DOHH2 (cell line): ENCODE measurements around the gene TUBB6.

Experiments used
- H3F3A ChIP-seq: fragments of 200-600 bp; sonication (generic), shearing (Covaris generic); 2 replicates; pipeline ENCODE4 v1.6.0; 2016; ENCODE audit warnings: antibody characterized with exemption, mild to moderate bottlenecking; ENCODE audit not compliant: control insufficient read depth, insufficient read depth
- H3K27ac ChIP-seq: fragments of 200-600 bp; sonication (generic); 2 replicates; pipeline ENCODE4 v1.5.1; 2014; ENCODE audit warnings: low read depth, mild to moderate bottlenecking, low read length, moderate library complexity
- H3K27me3 ChIP-seq: fragments of 200-600 bp; sonication (generic); 2 replicates; pipeline ENCODE4 v1.6.1; 2014; ENCODE audit warnings: mild to moderate bottlenecking, low read length, mixed read lengths; ENCODE audit not compliant: control insufficient read depth
- H3K36me3 ChIP-seq: fragments of 200-600 bp; sonication (generic); 2 replicates; pipeline ENCODE4 v1.6.1; 2014; ENCODE audit warnings: mild to moderate bottlenecking, low read length, moderate library complexity, mixed read lengths; ENCODE audit not compliant: control insufficient read depth
- H3K4me1 ChIP-seq: fragments of 200-600 bp; sonication (generic); 2 replicates; pipeline ENCODE4 v1.6.1; 2014; ENCODE audit warnings: mild to moderate bottlenecking, low read length, mixed read lengths; ENCODE audit not compliant: control insufficient read depth
- H3K4me2 ChIP-seq: fragments of 200-600 bp; sonication (generic); 2 replicates; pipeline ENCODE4 v1.6.0; 2014; ENCODE audit warnings: mild to moderate bottlenecking, low read length, moderate library complexity
- H3K4me3 ChIP-seq: fragments of 200-600 bp; sonication (generic); 2 replicates; pipeline ENCODE4 v1.5.1; 2014; ENCODE audit warnings: mild to moderate bottlenecking, low read length, mixed read lengths
- H3K79me2 ChIP-seq: fragments of 200-600 bp; sonication (generic); 2 replicates; pipeline ENCODE4 v1.6.1; 2014; ENCODE audit warnings: mild to moderate bottlenecking, low read length, mixed read lengths; ENCODE audit not compliant: control insufficient read depth
- H3K9me2 ChIP-seq: fragments of 200-600 bp; sonication (generic); replicated peaks from 2 replicates; pipeline ENCODE4 v1.6.1; 2014; ENCODE audit warnings: mild to moderate bottlenecking, low read length, mixed read lengths; ENCODE audit not compliant: control insufficient read depth
- H3K9me3 ChIP-seq: fragments of 200-600 bp; sonication (generic); 2 replicates; pipeline ENCODE4 v1.6.1; 2014; ENCODE audit warnings: antibody characterized with exemption, low read length, mixed read lengths; ENCODE audit not compliant: control insufficient read depth, insufficient read depth
- H4K20me1 ChIP-seq: fragments of 200-600 bp; sonication (generic); 2 replicates; pipeline ENCODE4 v1.6.0; 2014; ENCODE audit warnings: low read depth, mild to moderate bottlenecking, antibody characterized with exemption, low read length, moderate library complexity; ENCODE audit not compliant: control insufficient read depth, insufficient read depth
- CTCF ChIP-seq: fragments of 200-600 bp; sonication (generic); IDR thresholded peaks from one replicate; pipeline ENCODE4 v1.5.1; 2014; ENCODE audit warnings: antibody characterized with exemption, mild to moderate bottlenecking, low read depth, low read length; ENCODE audit not compliant: poor library complexity, severe bottlenecking
- EZH2phosphoT487 ChIP-seq: fragments of 200-600 bp; sonication (generic); IDR thresholded peaks from 2 replicates; pipeline ENCODE4 v1.6.1; 2017; ENCODE audit warnings: borderline replicate concordance, mild to moderate bottlenecking, antibody characterized with exemption, low read length, moderate library complexity, mixed read lengths

TUBB6 gene

GRCh38 chr18:12373116-12373770, 65.2 kb downstream of the TUBB6 start:
- Histone ChIP-seq H3K4me2 (peak overlapping the region; percentile 26), H4K20me1 (peaks cover 24% of the 10 kb centered on the region), H3K4me1 (peaks cover 39% of the 10 kb centered on the region), H3F3A (no peaks in the 10 kb centered on the region), H3K27me3 (no peaks in the 10 kb centered on the region), H3K36me3 (peaks cover 58% of the 10 kb centered on the region), H3K27ac (no peak overlapping the region), H3K79me2 (peaks cover 85% of the 10 kb centered on the region), H3K9me3 (no peaks in the 10 kb centered on the region), H3K4me3 (no peak overlapping the region), H3K9me2 (no peaks in the 10 kb centered on the region)
- TF ChIP-seq CTCF (no peak), EZH2phosphoT487 (no peak)

GRCh38 chr18:12373771-12374116, 65.7 kb downstream of the TUBB6 start:
- no peaks in the 10 kb centered on the region for H3K9me3 ChIP-seq
- no peak overlapping the region for H3K27ac ChIP-seq
- H3K4me1 ChIP-seq = peaks cover 39% of the 10 kb centered on the region
- peaks cover 24% of the 10 kb centered on the region for H4K20me1 ChIP-seq
- no peaks in the 10 kb centered on the region for H3F3A ChIP-seq
- no peak overlapping the region for H3K4me3 ChIP-seq
- H3K27me3 ChIP-seq = no peaks in the 10 kb centered on the region
- H3K79me2 ChIP-seq = peaks cover 82% of the 10 kb centered on the region
- no peaks in the 10 kb centered on the region for H3K9me2 ChIP-seq
- TF ChIP-seq EZH2phosphoT487 (no peak), CTCF (no peak)
- peak overlapping the region; percentile 26 for H3K4me2 ChIP-seq
- peaks cover 53% of the 10 kb centered on the region for H3K36me3 ChIP-seq

- peaks cover 76% of the 10 kb centered on the region for H3K79me2 ChIP-seq
- TF ChIP-seq EZH2phosphoT487 (no peak), CTCF (no peak)
- no peak overlapping the region for H3K4me3 ChIP-seq
- H3K9me2 ChIP-seq = no peaks in the 10 kb centered on the region
- H3K9me3 ChIP-seq = no peaks in the 10 kb centered on the region
- H3F3A ChIP-seq = no peaks in the 10 kb centered on the region
- peak overlapping the region; percentile 26 for H3K4me2 ChIP-seq
- H3K36me3 ChIP-seq = peaks cover 47% of the 10 kb centered on the region
- H3K27ac ChIP-seq = no peak overlapping the region
- no peaks in the 10 kb centered on the region for H3K27me3 ChIP-seq
- H4K20me1 ChIP-seq = peaks cover 24% of the 10 kb centered on the region
- H3K4me1 ChIP-seq = peaks cover 39% of the 10 kb centered on the region
Observed at GRCh38 chr18:12374401-12374800, 66.4 kb downstream of the TUBB6 start.
